Heart left ventricle (tissue), 13 donors: ENCODE measurements around the gene ARSD.

Source experiments
- CTCF ChIP-seq, 12 donors: fragments of 200-600 bp; sonication (generic) in 4 of 12; IDR thresholded peaks; one replicate each; pipeline versions ENCODE4 v1.5.0 to v1.8.0; 2018 to 2022; ENCODE audit warnings: antibody characterized with exemption in 12 of 12, mild to moderate bottlenecking in 5 of 12
- POLR2A ChIP-seq, 2 donors: fragments of 450-650 bp; IDR thresholded peaks; one replicate each; pipeline ENCODE4 v1.6.1; 2017; ENCODE audit warnings: antibody characterized with exemption in 2 of 2, mild to moderate bottlenecking in 2 of 2, moderate library complexity in 2 of 2
- donor health status: ischemic (EF 13 %, LVEDD 7.1; RV severe dilation, severe dysfunction).
- donor health status: DM: no; HTN: yes; CAD: no.
- donor health status: DM: no; HTN: no; CAD: no.
- donor health status: ischemic (EF 25% LVEDD 6.9; RV normal size, moderate dysfunction).
- donor health status: ischemic (EF 25% LVEDD 5.7; RV mildly dilated, moderate dysfunction).
- donor health status: ischemic (EF 35%, LVEDD 5.7; RV mildly dilated, moderate dysfunction).
- donor health status: nonischemic (EF 11% LVEDD 7.7; RV severe dilation, severe dysfunction).
- donor health status: DM: yes; HTN: yes; CAD: no.
- donor health status: PGD.
- donor health status: ischemic (EF 29% LVEDD 5.4; RV normal size, mild dysfunction).
- donor health status: nonischemic (EF 23%, LVEDD 6.1; RV moderate dilation, normal function).

GRCh38 chrX:2878563-2878962 lies 50.6 kb downstream of the ARSD start:
- TF ChIP-seq CTCF (IDR thresholded peaks at IDR 0.05) (no peak), POLR2A (IDR thresholded peaks at IDR 0.05) (no peak)
